Embryonic facial prominence (tissue), 1 donor: Measurements from ENCODE around the gene PEX11A.
A peak's percentile ranks its signal among the peaks of the same experiment; 100 is the strongest.
"Not testable (repeated sequence)": the region's sequence is repeated elsewhere in the genome, so short reads cannot be mapped to it uniquely, and the experiment has no call there.

ENCODE experiments used
- DNase-seq: peaks from one replicate; pipeline ENCODE4 v3.0.0-alpha.2; 2016; ENCODE audit errors: extremely low spot score

The PEX11A gene, protein sequence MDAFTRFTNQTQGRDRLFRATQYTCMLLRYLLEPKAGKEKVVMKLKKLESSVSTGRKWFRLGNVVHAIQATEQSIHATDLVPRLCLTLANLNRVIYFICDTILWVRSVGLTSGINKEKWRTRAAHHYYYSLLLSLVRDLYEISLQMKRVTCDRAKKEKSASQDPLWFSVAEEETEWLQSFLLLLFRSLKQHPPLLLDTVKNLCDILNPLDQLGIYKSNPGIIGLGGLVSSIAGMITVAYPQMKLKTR

DNA sequence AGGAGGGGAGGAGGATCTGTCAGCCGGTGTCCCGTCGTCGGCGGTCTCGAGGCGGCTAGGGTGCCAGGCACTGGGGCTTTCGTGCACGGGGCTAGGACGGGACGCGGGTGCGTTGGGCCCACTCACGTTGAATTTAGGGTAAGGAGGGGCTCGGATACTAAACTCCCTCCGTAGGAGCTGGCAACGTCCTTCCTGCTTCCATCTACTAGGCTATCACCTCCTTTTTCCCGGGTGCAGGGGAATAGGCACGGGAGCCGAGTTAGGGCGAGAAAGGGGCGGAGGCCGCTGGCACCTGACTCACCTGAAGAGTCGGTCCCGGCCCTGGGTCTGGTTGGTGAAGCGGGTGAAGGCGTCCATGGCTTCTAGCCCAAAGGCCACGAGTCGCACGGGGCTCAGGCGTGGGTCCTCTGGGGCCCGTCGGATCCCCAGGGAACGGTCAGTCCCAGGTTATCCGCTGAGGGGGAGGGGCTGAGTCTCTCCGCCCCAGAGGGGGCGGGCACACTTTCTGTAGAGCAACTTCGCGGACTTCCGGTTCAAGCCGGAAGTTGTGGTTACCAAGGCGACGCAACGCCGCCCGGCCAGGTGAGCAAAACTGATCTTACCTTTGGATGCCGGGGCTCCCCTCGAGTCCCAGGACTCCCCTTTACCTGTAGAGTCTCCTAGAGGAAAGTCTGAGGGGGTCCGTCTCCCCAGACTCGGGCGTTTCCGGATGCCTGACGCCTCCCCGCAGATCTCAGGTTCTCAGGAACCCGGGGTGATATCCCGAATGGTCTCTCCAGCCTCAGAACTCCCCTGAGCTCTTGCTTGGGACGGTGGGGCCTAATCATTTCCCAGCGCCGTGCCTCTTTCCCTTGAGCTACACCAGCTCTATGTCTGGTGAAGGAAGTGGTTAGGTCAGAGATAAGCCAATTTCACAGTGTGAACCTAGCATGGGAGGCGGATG is at the start of gene PEX11A, which contains the start of gene WDR93:
PEX11A (minus strand) TSS at position 479 of the 943 bp plus-strand sequence; CDS start at position 357, 122 bp downstream.
WDR93 (plus strand) TSS at position 536 of the 943 bp plus-strand sequence. CDS start 10,936 bp downstream, outside the sequence.
- peak; percentile 21 for DNase-seq

DNA sequence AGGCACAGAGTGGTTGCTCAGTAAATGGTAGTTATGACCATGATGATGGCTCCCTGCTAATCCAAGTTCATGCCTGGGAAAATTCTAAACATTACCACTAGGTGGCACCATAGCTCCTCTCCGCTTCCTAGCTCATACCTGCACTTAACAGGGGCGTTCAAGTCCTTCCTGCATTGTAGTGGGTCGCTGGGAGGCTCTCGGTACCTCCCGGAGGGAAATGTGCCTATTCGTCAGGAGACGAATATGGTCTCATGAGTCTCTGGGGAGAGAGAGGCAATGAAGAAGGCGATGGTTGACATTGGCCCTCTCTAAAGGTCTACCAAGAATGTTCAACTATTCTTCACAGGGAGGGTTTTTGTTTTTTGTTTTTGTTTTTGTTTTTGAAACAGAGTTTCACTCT is 49.6 kb upstream of the PEX11A start:
- DNase-seq = no peak

DNA sequence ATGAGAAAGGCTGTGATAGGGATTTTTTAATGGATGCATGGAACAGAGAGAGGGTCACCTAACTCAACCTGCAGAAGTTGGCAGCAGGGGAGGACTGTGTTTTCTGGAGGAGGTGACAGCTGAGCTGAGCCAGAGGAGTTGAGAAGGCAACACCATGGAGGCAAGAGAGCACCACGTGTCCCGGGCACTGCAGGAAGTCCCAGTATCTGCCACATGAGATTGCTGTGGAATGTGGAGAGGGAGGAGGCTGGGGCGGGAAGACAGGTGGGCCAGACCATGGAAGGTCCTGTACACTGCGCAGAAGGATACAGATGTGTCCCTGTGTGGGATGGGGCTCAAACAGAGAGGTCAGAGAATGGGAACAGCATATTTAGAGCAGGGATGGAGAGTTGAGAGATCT is 45.2 kb upstream of the PEX11A start:
- DNase-seq = no peak

DNA sequence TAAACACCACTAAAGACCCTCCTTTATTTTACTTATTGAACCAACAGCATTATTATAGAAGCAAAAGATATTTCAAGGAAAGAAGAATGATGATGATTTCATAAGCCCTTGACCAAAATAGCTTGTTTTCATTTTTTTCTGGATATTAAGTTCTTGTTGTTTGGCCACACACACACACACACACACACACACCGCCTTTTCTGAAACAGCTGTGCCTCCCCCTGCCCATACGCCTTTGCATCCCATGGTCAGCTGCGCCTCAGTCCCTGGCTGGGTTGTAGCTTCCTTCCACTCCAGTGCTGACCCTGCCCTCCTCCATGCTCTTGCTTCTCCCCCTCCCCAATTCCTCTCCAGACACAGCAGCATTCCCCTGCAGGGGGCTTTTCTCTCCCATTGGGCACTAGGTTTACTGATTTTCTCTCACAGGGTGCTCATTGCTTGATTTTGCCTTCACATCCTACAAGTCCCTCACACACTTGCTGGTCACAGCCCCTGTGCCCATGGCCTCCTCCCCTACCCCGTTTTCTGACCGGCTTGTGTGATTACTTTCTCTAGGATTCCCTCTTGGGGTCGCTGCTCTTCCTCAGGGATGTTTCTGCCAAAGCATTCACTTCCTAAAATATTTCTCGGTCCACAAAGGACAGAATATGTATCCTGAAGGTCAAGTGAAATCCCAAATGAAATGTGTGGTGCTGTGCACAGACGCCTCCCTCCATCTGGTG is 42.1 kb upstream of the PEX11A start:
- no peak for DNase-seq

DNA sequence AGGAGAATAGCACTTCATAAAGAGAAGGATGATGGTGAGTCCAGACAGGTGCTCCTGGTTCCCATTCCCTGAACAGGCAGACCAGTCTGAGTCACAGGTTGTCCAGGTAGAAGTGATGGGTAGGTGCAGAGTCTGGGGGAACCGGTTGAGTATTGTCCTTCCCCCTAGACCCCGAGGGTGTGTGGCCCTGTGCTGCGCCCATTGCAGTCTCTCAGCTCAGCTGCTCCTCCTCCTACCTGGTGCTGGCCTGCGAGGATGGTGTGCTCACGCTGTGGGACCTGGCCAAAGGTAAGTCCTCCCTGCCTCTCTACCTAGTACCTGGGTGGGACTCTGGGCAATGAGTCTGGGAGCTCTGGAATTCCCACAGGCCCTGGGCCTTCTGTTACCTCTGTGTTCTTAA is 40.7 kb upstream of the PEX11A start:
- DNase-seq = no peak

DNA sequence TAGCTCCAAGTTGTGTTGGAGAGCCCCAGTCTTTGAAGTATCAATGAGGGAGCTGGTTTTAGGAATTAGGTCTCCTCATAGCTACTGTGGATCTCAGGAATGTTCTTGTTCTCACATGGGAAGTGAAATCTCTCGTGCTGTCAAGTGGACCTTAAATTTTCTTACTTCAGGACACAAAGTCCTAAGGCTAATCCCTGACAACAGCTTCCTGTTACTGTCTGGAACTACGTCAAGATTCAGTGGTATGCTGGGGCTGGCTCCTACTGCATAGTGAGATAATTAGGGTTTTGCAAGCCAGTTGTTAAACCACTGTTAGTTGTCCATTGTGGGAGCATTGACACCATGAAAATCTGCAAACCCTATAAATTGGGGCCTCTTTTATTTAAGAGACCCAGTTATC is 37.7 kb upstream of the PEX11A start:
- DNase-seq = no peak

DNA sequence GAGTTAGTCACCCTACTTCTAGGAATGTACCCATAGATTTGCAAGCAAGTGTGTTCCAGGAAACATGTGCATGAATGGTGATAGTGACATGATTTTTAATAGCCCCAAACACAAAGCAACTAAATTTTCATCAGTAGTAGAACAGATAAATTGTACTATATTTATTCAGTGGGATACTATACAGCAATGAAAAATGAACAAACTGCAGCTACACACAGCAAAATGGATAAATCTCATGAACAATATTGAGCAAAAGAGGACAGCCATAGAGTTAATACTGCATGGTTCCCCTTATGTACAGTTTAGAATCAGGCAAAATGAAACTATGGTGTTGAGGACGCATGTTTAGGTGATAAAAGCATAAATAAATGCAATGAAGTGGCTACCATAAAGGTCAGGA is 34.5 kb upstream of the PEX11A start:
- no peak for DNase-seq

DNA sequence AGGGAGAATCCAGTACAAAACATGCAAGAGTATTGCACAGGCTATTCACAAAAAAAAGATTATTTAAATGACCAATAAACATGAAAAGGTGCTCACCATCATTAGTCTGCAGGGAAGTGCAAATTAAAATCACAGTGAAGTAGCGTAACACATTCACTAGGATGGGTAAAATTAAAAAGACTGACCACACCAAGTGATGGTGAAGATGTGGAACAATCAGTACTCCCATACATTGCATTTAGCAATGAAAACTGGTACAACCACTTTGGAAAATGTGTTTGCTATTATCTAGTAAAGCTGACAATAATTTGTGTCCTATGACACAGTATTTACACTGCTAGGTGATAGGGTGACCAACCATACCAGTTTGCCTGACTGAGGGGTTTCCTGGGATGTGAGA is 34.1 kb upstream of the PEX11A start:
- no peak for DNase-seq

DNA sequence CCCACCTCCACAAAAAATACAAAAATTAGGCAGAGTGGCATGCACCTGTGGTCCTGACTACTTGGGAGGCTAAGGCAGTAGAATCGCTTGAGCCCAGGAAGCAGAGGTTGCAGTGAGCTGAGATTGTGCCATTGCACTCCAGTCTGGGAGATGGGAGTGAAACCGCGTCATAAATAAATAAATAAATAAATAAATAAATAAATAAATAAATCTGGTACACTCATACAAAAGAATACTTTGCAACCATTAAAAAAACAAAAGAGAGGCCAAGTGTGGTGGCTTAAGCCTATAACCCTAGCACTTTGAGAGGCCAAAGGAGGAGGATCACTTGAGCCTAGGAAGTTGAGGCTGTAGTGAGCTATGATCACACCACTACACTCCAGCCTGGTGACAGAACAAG is 32.5 kb upstream of the PEX11A start:
- DNase-seq = no peak

DNA sequence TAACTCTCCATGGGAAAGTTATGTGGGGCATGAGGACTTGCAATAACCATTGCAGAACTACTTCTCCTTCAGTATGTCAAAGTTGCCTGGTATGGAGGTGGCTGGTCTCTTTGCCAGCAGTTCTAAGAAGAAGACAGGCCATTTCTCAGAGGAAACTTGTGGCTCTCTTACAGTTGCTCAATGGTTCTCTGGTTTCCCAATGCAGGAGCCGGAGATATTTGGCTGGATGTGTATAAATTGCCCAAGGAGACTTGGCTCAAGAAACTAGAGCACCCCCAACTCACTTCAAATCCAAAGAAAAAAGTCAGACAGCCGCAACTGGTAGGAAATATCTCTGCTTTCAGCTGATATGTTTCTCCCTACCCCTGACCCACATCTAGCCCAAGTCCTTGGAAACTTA is 24.2 kb upstream of the PEX11A start:
- no peak for DNase-seq

DNA sequence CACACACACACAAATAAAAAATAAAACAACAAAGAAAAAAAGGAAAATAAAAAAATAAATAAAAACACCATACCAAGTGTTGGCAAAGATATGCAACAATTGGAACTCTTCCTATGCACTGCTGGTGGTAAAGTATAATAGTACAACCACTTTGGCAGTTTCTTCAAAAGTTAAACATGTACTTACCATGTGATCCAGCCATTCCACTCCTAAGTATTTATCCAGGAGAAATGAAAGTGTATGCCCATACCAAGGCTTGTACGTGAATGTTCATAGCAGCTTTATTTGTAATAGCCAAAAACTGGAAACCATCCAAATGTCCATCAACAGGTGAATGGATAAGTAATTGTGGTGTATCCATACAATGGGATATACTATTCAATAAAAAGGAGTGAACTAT is 17.0 kb upstream of the PEX11A start:
- no peak for DNase-seq

DNA sequence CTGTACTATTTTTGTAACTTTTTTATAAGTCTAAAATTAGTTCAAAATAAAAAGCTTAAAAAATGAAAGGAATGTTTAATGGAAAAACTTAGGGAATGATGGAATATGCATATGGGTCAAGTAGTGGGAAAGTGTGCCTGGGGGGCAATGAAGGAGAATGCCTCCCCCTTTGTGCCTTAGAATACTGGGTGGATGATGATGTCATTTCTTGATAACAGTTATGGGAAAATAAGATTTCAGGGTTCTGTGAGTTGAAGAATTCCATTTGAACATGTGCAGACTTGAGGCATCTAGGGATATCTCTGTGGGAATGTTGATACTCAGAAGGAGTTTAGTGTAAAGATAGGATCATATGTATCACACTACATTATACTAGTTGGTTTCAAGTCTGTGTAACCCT is 13.9 kb upstream of the PEX11A start:
- no peak for DNase-seq

DNA sequence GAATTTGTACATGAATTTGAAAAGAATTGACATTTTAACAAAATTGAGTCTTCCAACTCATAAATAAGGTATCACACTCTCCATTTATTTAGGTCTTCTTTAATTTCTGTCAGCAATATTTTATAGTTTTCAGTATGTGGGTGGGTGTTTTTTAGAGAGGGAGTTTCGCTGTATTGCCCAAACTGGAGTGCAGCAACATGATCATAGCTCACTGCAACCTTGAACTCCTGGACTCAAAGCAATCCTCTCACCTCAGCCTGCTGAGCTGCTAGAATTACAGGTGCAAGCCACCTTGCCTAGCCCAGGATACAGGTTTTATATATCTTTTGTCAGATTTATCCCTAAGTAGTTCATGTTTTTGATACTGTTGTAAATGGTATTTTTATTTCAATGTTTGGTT is 4.6 kb upstream of the PEX11A start:
- DNase-seq = no peak

DNA sequence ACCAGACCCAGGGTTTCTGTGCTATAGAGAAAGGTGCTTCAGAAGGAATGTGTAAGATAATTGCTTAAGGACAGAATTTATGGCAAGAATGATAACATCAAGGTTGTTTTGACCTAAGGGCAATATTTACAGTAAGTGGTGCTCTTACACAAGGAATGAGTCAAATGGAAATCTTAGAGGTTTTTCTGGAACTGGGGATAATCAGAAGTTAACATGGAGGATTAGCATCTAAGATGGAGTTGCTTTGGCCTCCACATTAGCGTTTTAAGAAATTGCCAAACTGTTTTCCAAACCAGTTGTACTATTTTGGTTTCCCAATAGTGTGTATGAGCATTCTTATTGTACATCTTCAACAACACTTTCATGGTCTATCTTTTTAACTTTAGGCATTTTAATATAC is 3.1 kb upstream of the PEX11A start:
- DNase-seq = no peak

DNA sequence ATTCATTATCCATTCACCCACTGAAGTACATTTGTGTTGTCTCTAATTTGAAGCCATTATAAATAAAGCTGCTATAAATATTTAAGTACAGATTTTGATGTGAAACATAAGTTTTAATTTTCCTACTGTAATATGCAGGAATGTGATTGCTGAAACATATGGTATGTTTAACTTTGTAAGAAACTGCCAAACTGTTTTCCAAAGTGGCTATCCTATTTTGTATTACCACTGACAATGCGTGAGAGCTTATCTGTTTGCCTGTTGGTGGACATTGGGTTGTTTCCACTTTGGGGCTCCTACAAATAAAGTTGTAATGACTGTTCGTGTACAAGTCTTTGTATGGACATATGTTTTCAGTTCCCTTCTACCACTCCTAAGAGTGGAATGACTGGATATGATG is 2.5 kb upstream of the PEX11A start:
- no peak for DNase-seq

DNA sequence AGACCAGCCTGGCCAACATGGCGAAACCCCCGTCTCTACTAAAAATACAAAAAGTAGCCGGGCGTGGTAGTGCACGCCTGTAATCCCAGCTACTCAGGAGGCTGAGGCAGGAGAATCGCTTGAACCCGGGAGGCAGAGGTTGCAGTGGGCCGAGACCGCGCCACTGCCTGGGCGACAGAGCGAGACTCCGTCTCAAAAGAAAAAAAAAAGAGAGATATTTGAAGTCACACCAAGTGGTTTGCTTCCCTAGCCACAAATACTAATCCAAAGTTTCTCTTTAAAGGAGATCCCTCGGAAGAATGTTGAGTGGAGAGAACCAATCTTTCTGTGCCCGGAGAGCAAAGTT is 651 bp downstream of the PEX11A start:
- not testable (repeated sequence) for DNase-seq

DNA sequence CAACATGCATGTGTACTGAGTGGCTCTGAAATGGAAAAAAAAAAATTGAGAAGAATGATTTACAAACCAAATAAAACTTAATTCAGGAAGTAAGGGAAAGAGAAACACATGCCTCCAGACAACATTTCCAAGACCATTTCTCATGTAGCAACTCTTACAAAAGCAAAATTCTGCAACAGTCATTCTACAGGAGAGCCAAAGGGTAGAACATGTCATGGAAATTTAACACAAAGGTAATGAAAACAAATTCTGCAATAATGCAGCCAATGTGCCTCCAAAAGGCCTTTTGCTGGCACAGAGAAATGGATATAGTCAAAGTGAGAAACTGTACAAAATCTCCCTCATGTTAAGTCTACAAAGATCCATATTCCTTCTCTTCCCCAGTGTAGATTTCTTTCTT is 4.0 kb downstream of the PEX11A start:
- no peak for DNase-seq

DNA sequence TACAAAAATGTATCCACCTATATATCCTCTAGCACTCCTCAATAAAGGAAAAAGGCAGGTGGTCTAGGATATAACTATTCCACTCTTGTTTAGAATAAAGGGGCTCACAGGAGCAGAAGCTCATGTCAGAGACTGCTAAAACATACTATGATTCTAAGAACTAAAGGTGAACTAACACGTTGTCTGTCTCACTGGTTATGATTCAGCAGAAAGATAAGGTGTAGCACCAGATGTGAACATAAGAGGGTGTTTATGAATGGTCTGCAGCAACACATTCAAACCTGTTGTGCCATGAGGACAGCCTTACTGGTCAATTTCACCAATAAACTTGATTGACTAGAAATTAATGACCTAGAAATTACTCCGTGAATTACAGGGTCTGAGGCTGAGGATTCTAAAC is 4.6 kb downstream of the PEX11A start:
- no peak for DNase-seq

DNA sequence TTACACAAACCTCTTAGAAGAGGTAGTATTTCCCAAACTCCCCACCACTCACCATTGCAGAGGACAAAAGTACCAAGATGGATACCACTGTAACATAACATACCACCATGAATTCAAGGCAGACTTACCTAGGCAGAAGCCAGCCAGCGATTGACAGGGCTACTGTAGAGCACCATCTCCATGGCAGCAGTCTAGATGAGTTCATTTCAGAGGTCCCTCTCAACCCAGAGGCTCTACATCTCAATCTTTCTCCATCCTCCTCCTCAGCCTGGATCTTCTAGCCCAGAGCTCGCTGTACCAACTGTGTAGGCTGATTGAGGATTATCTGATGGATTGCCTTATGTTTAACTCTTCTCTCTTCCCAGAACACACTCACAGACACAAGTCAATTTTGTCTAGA is 9.4 kb downstream of the PEX11A start:
- DNase-seq = no peak

DNA sequence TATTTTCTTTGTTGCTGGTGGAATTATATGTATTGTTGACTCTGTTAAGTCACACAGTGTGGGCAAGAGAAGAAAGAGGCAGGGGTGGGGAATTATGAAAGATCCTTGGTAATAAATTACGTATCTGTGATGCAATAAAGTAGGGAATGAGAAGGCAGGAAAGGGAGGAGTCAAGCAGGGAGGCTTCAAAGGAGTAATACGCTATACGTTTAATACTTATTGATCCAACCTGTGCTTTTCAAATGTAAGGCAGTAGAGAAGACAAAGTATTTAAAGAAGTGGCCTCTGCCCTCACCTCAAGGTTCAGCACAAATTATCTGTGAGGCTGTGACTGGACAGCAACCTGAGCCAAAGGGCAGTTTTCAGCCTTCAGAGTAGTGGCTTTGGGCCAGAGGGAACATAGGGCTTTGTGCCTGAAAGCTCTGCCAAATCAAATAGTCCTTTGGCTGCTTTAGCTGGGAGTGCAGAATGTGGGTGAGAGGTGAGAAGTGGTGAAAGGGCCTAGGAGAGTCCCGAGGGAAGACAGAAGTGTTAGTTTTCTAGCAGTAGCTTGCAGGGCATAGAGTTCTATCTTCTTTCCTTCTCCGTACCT is 10.2 kb downstream of the PEX11A start:
- no peak for DNase-seq

DNA sequence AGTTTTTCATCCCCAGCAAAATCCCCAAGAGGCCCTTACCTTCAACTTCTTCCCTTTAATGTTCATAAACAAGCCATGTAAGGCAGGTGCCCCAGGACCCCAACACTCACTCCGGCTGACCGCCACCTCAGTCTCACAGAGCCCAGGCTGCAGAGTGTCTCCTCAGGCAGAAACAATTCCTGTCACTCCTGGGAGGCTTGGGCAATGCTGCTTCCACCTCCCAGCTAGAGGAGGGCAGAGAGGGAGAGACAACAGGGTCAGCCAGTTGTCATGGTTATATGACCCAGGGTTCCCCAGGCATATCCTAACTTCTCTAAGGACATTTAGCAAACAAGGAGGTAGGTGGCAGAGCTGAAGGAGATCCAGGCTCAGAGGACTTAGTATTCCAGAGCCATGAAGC is 11.3 kb downstream of the PEX11A start, which contains the start of gene PLIN1:
PLIN1 (minus strand) TSS at position 156 of the 400 bp plus-strand sequence. CDS start 1,878 bp downstream, outside the sequence.
- no peak for DNase-seq

DNA sequence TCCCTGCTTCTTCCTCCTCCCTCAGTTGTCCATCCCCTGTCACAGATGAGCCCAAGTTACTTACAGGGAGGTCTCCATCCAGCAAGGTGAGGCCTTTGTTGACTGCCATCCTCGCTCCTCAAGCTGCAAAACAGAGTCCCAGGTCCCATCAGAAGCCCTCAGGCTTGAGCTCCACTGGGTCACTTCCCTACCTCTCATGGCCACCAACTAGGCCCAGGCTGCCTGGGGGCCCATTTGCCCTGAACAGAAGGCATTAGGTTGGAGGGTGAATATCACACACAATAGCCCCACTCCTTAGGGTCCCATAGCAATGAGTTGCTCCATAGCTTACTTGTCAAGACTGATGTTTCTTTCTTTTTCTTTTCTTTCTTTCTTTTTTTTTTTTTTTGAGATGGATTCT is 13.2 kb downstream of the PEX11A start:
- DNase-seq = no peak
